ENCODE measurements around the gene C19orf38. TPM values are rescaled to one million over a fixed set of nuclear protein-coding genes. Genes with fewer than 3 reads are reported as not detected.

C19orf38 gene
- total RNA-seq, 1 experiment from 2014 or later = 0.61 TPM

DNA sequence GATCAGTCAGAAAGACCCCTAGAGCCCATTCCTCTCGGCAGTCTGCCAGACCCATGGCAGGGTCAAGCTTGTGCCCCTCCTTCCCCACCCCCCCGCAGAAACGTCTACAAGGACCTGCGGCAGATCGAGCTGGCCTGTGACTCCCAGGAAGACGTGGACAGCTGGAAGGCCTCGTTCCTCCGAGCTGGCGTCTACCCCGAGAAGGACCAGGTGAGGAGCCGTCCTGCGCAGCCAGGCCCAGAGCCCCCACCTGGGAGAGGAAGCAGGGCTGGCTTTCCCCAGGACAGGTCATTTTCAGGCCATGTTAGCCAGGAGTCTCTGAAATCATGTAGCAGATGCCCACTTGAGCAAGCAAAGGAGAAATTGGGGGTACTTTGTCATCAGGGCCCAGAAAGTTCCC lies 24.5 kb upstream of the C19orf38 start:
- Histone ChIP-seq H3K4me3 (ENCODE audit: low read depth, low read length) (no peak overlapping the region), H3K4me1 (no peaks in the 10 kb centered on the region), H3K9me3 (no peaks in the 10 kb centered on the region), H3K27me3 (replicated peaks; ENCODE audit: control insufficient read depth, insufficient read depth, low read length) (no peaks in the 10 kb centered on the region), H3K36me3 (ENCODE audit: control insufficient read depth, insufficient read depth, low read length) (peaks cover 2% of the 10 kb centered on the region; the same call in 1 of the 2 replicates)
- H3K27me3 Mint-ChIP-seq (ENCODE audit: insufficient read depth, unreplicated experiment) = no peaks in the 10 kb centered on the region
- intact Hi-C loops (cut with micrococcal nuclease; ENCODE audit: unreplicated experiment) = no loop called here
- H3K27ac Mint-ChIP-seq (ENCODE audit: unreplicated experiment) = no peak overlapping the region
- peaks cover 63% of the 10 kb centered on the region for H3K36me3 Mint-ChIP-seq (ENCODE audit: insufficient read depth, unreplicated experiment)
- no peak for DNase-seq
- no TSS peak for BruUV-seq (replicated peaks)
- TF ChIP-seq, protein P1, sequence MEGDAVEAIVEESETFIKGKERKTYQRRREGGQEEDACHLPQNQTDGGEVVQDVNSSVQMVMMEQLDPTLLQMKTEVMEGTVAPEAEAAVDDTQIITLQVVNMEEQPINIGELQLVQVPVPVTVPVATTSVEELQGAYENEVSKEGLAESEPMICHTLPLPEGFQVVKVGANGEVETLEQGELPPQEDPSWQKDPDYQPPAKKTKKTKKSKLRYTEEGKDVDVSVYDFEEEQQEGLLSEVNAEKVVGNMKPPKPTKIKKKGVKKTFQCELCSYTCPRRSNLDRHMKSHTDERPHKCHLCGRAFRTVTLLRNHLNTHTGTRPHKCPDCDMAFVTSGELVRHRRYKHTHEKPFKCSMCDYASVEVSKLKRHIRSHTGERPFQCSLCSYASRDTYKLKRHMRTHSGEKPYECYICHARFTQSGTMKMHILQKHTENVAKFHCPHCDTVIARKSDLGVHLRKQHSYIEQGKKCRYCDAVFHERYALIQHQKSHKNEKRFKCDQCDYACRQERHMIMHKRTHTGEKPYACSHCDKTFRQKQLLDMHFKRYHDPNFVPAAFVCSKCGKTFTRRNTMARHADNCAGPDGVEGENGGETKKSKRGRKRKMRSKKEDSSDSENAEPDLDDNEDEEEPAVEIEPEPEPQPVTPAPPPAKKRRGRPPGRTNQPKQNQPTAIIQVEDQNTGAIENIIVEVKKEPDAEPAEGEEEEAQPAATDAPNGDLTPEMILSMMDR (IDR thresholded peaks at IDR 0.05; ENCODE audit: insufficient read depth in 1 of 2, low read depth in 1 of 2, low read length in 1 of 2, severe bottlenecking in 1 of 2, unreplicated experiment in 1 of 2) = no peak
- H3K4me1 Mint-ChIP-seq (ENCODE audit: low read depth, unreplicated experiment) = no peaks in the 10 kb centered on the region
- ChIA-PET CTCF (no interaction called here), POLR2A (no interaction called here)
- H3K9me3 Mint-ChIP-seq (ENCODE audit: unreplicated experiment) = no peaks in the 10 kb centered on the region
- no peak overlapping the region for H3K4me3 Mint-ChIP-seq (ENCODE audit: unreplicated experiment)

DNA sequence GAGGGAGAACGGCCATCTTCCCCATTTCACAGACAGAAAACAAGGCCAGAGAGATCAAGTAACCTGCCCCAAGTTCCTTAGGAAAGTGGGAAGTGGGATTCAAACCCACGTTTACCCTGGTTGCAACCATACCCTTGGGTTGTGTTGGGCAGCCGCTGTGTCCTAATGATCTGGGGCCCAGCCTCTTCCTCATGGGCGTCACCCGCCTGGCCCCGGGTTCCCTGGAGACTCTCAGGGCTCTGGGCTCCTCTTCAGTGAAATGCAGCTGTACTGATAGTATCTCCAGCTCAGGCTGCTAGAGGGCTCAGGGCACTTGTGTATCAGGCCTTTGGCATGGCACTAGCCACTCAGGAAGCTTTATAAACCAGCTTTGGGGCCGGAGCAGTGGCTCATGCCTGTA lies 22.0 kb upstream of the C19orf38 start:
- no peaks in the 10 kb centered on the region for H3K27me3 Mint-ChIP-seq (ENCODE audit: insufficient read depth, unreplicated experiment)
- no peak overlapping the region for H3K4me3 ChIP-seq (ENCODE audit: low read depth, low read length)
- no peak overlapping the region for H3K27ac Mint-ChIP-seq (ENCODE audit: unreplicated experiment)
- intact Hi-C loops (cut with micrococcal nuclease; ENCODE audit: unreplicated experiment) = no loop called here
- H3K9me3 Mint-ChIP-seq (ENCODE audit: unreplicated experiment) = no peaks in the 10 kb centered on the region
- H3K4me1 ChIP-seq = no peaks in the 10 kb centered on the region
- H3K4me1 Mint-ChIP-seq (ENCODE audit: low read depth, unreplicated experiment) = no peaks in the 10 kb centered on the region
- no peak overlapping the region for H3K4me3 Mint-ChIP-seq (ENCODE audit: unreplicated experiment)
- H3K9me3 ChIP-seq = no peaks in the 10 kb centered on the region
- TF ChIP-seq, protein P1 (IDR thresholded peaks at IDR 0.05; ENCODE audit: insufficient read depth in 1 of 2, low read depth in 1 of 2, low read length in 1 of 2, severe bottlenecking in 1 of 2, unreplicated experiment in 1 of 2) = no peak
- DNase-seq = no peak
- peaks cover 58% of the 10 kb centered on the region for H3K36me3 Mint-ChIP-seq (ENCODE audit: insufficient read depth, unreplicated experiment)
- no peaks in the 10 kb centered on the region for H3K27me3 ChIP-seq (replicated peaks; ENCODE audit: control insufficient read depth, insufficient read depth, low read length)
- ChIA-PET CTCF (no interaction called here), POLR2A (interaction anchor here (0.7 kb wide), 1 partner anchor 10 kb away, joined by 8 read pairs; the partner anchor contains the start of gene TMED1)
- no TSS peak for BruUV-seq (replicated peaks)
- H3K36me3 ChIP-seq (ENCODE audit: control insufficient read depth, insufficient read depth, low read length) = peaks cover 2% of the 10 kb centered on the region

DNA sequence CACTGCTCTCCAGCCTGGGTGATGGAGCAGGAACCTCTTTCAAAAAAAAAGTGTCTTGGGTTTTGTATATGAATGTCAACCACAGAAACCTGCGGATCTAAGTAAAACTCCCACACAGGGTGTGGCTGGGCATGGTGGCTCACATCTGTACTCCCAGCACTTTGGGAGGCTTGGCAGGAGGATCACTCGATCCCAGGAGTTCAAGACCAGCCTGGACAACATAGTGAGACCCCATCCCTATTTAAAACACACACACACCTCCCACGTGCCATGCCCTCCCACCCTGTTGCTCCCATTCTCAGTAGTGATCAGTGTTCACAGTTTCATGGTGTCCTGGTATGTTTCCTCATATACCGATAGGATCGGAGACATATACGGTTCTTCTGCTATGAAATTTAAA lies 21.4 kb upstream of the C19orf38 start:
- Histone ChIP-seq H3K4me1 (no peaks in the 10 kb centered on the region), H3K4me3 (ENCODE audit: low read depth, low read length) (no peak overlapping the region), H3K9me3 (no peaks in the 10 kb centered on the region), H3K36me3 (ENCODE audit: control insufficient read depth, insufficient read depth, low read length) (peaks cover 2% of the 10 kb centered on the region), H3K27me3 (replicated peaks; ENCODE audit: control insufficient read depth, insufficient read depth, low read length) (no peaks in the 10 kb centered on the region)
- Mint-ChIP-seq H3K36me3 (ENCODE audit: insufficient read depth, unreplicated experiment) (peaks cover 62% of the 10 kb centered on the region), H3K27me3 (ENCODE audit: insufficient read depth, unreplicated experiment) (no peaks in the 10 kb centered on the region), H3K27ac (ENCODE audit: unreplicated experiment) (no peak overlapping the region), H3K4me3 (ENCODE audit: unreplicated experiment) (no peak overlapping the region), H3K9me3 (ENCODE audit: unreplicated experiment) (no peaks in the 10 kb centered on the region), H3K4me1 (ENCODE audit: low read depth, unreplicated experiment) (no peaks in the 10 kb centered on the region)
- TF ChIP-seq, protein P1 (IDR thresholded peaks at IDR 0.05; ENCODE audit: insufficient read depth in 1 of 2, low read depth in 1 of 2, low read length in 1 of 2, severe bottlenecking in 1 of 2, unreplicated experiment in 1 of 2) = no peak
- DNase-seq = no peak
- BruUV-seq (replicated peaks) = no TSS peak
- intact Hi-C loops (cut with micrococcal nuclease; ENCODE audit: unreplicated experiment) = no loop called here
- ChIA-PET CTCF (no interaction called here), POLR2A (interaction anchor here (0.7 kb wide), 1 partner anchor 371 kb away, joined by 4 read pairs; no protein-coding TSS in a partner anchor)
